Hematopoietic multipotent progenitor cell (in vitro differentiated cells): Measurements from ENCODE around the gene EMC1. TPM values are rescaled to one million over a fixed set of nuclear protein-coding genes. Genes with fewer than 3 reads are reported as not detected.
"Not testable (repeated sequence)": the region's sequence is repeated elsewhere in the genome, so short reads cannot be mapped to it uniquely, and the experiment has no call there.

Source experiments
- DNase-seq, 3 donors: peaks; one replicate each; pipeline ENCODE4 v3.0.0-alpha.2; 2011 to 2015; ENCODE audit warnings: low read depth in 2 of 3, low spot score in 2 of 3
- total RNA-seq: library from RNA; depleted of rRNA; stranded (reverse); fragments of >200 nt; gene quantifications from one replicate; pipeline ENCODE4 v1.2.3, GENCODE V29; 2012

EMC1 gene
- total RNA-seq, 1 donor: 57.9 TPM

- DNase-seq: no peak
Observed at GRCh38 chr1:19220080-19220846, 31.1 kb downstream of the EMC1 start.

GRCh38 chr1:19219451-19219850 is 31.9 kb downstream of the EMC1 start:
- no peak for DNase-seq

- DNase-seq: not testable (repeated sequence)
Observed at GRCh38 chr1:19216585-19216984, 34.7 kb downstream of the EMC1 start.

GRCh38 chr1:19213580-19213979 is 37.7 kb downstream of the EMC1 start:
- no peak for DNase-seq

- no peak for DNase-seq
Observed at GRCh38 chr1:19212167-19212566, 39.2 kb downstream of the EMC1 start.

GRCh38 chr1:19210772-19211549 is 40.4 kb downstream of the EMC1 start:
- DNase-seq: peak in 2 of 3 donors; percentile 22 to 31

GRCh38 chr1:19209990-19210771 is 41.1 kb downstream of the EMC1 start, which contains the start of gene UBR4:
Gene UBR4 (minus strand): TSS chr1:19210266. CDS start chr1:19210248, 18 bp downstream.
- peak; percentile 96 to 100 (median 96) for DNase-seq

- peak in 2 of 3 donors; percentile 57 to 58 for DNase-seq
Observed at GRCh38 chr1:19209439-19209989, 41.8 kb downstream of the EMC1 start.

GRCh38 chr1:19208710-19209438 is 42.5 kb downstream of the EMC1 start:
- DNase-seq: no peak

- peak in 2 of 3 donors; percentile 23 to 49 for DNase-seq
Observed at GRCh38 chr1:19206947-19207346, 44.4 kb downstream of the EMC1 start.

GRCh38 chr1:19205845-19206244 is 45.5 kb downstream of the EMC1 start:
- no peak for DNase-seq

GRCh38 chr1:19205403-19205802 is 45.9 kb downstream of the EMC1 start:
- no peak for DNase-seq

- no peak for DNase-seq
Observed at GRCh38 chr1:19204446-19205266, 46.7 kb downstream of the EMC1 start.

GRCh38 chr1:19203440-19203839 is 47.9 kb downstream of the EMC1 start:
- DNase-seq: no peak

- no peak for DNase-seq
Observed at GRCh38 chr1:19202396-19202795, 48.9 kb downstream of the EMC1 start.

GRCh38 chr1:19199969-19200604 is 51.2 kb downstream of the EMC1 start:
- no peak for DNase-seq

GRCh38 chr1:19199329-19199968 is 51.9 kb downstream of the EMC1 start:
- DNase-seq: no peak

GRCh38 chr1:19198820-19199219 is 52.5 kb downstream of the EMC1 start:
- DNase-seq: no peak
